Ureter (tissue), 1 donor: ENCODE data around the gene C1GALT1C1. TPM values are rescaled to one million over a fixed set of nuclear protein-coding genes. Genes with fewer than 3 reads are reported as not detected.
"Not testable (repeated sequence)": the region's sequence is repeated elsewhere in the genome, so short reads cannot be mapped to it uniquely, and the experiment has no call there.

Experiments used
- DNase-seq: peaks from one replicate; pipeline ENCODE4 v3.0.0-alpha.2; 2020; ENCODE audit warnings: low spot score
- total RNA-seq: library from RNA; stranded (reverse); gene quantifications from one replicate; pipeline ENCODE4 v1.2.4, GENCODE V29; 2023
- donor health status: DM: yes; HTN: yes; CAD: no.

The C1GALT1C1 gene
- total RNA-seq = 22.4 TPM

GRCh38 chrX:120629667-120630537 lies at the start of gene C1GALT1C1:
C1GALT1C1 (minus strand) TSS chrX:120630054; CDS start chrX:120627166, 2,888 bp downstream.
- peak; percentile 92 for DNase-seq

GRCh38 chrX:120677004-120677652 lies 47.3 kb upstream of the C1GALT1C1 start:
- no peak for DNase-seq

- no peak for DNase-seq
Observed at GRCh38 chrX:120672841-120673530, 43.1 kb upstream of the C1GALT1C1 start.

DNA sequence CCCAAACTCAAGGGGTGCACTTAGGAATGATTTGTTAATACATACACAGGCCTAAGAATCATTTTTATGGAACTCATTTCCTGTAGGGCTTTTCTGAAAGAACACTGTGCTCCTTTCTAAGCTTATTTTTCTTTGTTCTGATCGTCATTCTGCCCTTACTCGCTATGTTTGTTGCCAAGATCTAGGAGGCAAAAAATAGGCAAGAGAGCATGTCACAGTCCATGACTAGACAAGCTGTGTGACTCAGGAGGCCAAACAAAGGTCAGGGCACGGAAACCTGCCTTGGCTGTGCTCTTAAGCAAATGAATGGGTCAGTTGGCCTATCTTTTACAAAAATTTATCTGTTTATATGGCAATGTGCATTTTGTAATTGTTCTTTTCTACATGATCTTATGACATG lies 42.5 kb upstream of the C1GALT1C1 start:
- DNase-seq = peak; percentile 56

- no peak for DNase-seq
Observed at GRCh38 chrX:120671963-120672362, 42.1 kb upstream of the C1GALT1C1 start.

GRCh38 chrX:120668357-120668756 lies 38.5 kb upstream of the C1GALT1C1 start:
- no peak for DNase-seq

GRCh38 chrX:120664535-120664934 lies 34.7 kb upstream of the C1GALT1C1 start:
- DNase-seq = not testable (repeated sequence)

GRCh38 chrX:120664081-120664480 lies 34.2 kb upstream of the C1GALT1C1 start:
- no peak for DNase-seq

DNA sequence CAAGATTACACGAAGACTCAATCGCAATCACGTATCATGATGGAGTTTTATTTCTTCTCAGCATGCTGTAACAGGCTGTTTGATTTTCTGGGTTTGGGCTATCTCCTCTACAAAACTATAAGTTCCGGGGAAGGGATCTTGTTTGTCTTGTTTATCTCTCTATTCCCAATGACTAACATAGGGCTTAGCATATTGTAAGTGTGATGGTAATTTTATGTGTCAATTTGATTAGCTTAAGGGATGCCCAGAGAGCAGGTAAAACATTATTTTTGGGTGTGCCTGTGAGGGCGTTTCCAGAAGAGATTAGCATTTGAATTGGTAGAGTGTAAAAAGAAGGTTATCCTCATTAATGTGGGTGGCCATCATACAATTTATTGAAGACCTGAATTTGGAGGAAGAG lies 32.8 kb upstream of the C1GALT1C1 start:
- DNase-seq = no peak

GRCh38 chrX:120660637-120661036 lies 30.8 kb upstream of the C1GALT1C1 start:
- no peak for DNase-seq

DNA sequence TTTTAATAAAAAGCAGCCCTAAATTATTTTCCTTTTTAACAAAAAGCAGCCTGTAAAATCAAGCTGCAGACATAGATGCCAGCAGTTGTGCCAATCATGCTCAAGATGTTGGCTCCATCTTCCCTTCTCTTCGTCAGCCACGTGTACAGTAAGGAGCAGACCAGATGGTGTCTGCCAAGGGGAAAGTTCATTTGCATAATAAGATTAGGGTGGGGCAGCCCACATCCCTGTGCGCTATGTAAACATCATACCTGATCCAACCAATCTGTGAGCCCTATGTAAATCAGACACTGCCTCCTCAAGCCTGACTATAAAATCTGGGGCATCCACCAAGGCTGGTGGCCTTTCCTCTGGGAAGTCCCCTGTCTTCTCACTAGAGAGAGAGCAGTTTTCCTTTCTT lies 23.1 kb upstream of the C1GALT1C1 start:
- no peak for DNase-seq

DNA sequence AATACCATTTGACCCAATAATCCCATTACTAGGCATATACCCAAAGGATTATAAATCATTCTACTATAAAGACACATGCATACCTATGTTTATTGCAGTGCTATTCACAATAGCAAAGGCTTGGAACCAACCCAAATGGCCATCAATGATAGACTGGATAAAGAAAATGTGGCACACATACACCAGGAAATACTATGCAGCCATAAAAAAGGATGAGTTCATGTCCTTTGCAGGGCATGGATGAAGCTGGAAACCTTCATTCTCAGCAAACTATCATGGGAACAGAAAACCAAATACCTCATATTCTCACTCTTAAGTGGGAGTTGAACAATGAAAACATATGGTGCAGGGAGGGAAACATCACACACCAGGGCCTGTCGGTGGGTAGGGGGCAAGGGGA lies 22.4 kb upstream of the C1GALT1C1 start:
- DNase-seq = not testable (repeated sequence)

DNA sequence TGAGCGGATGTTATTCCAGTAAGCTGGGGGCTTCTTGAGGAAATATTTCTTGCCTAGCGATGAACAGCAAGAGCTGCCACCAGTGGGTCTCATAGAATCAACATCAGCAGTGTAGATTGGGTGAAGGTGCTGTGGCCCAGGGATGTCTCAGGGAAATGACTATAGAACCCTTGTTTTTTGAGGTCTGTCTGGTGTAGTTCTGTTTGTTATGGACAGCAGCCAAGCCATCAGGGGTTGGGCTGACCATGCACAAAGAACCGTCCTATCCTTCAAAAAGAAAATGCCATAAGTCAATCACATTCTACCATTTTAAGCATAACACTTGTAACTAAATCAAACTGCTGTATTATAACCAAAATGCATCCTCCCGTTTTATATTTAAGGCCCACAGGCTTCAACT lies 17.3 kb upstream of the C1GALT1C1 start:
- DNase-seq = no peak

DNA sequence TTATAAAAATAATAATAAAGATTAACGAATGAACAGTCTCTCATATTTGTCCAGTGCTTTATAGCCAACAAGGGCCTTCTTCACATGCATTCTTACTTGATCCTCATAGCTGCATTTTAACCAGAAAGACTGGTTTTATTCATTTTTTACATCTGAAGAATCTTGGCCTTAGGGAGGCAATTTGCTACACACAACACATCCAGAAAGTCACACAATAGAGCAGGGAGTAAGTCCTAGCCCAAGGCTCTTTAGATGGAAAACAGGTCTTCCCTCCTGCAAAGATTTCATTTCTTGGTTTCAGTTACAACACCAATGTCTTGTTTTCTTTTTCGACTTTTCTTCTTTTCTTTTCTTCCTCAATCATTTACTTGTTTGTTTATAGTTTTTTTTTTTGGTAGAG lies 13.0 kb upstream of the C1GALT1C1 start:
- DNase-seq = no peak

DNA sequence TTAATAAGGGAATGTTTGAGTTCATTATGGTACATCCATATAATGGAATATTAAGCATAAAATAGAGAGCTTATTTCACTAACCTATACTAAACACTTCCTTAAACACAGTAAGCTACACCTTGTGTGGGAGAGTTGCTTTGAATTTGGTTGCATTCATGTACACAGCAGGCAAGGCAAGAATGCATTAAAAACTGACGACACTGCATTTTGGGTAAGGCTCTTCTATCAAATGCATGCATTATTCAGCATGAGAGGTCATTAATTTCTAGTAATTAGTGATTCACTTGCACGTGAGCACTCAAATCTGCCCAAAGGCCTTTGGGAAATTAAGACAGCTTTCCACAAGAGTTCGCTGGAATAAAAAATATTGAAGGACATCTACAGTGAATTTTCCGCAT lies 8.8 kb upstream of the C1GALT1C1 start:
- DNase-seq = no peak

GRCh38 chrX:120625371-120625770 lies 4.5 kb downstream of the C1GALT1C1 start:
- DNase-seq = no peak

DNA sequence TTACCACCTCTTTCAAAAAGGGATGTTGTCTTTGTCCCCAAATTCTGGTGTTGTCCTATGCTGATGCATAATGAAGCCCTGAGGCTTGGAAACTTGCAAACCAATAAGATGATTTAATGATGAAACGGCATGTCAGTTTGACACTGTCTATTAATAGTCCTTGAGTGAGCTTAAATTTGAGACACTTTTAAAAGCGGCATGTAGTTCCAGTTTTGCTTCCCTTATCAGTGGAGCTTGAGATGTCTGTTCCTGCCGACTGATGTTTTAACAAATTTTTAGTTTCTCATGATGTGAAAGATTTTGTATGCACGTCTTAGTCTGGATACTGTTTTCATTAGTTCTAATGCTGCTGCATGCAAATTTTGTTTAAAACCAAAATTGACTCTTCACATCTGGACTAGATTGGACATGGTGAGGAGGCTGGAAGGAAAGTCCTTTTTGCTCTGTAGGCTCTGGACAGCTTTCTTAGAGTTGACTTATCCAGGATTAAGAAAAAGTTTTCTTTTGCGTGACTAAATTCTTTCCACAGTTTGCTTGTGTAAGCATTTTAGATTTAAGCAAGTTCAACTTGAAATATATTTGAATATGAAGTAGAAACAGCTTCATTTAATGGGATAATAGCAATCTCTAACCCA lies 11.7 kb downstream of the C1GALT1C1 start:
- DNase-seq = no peak

DNA sequence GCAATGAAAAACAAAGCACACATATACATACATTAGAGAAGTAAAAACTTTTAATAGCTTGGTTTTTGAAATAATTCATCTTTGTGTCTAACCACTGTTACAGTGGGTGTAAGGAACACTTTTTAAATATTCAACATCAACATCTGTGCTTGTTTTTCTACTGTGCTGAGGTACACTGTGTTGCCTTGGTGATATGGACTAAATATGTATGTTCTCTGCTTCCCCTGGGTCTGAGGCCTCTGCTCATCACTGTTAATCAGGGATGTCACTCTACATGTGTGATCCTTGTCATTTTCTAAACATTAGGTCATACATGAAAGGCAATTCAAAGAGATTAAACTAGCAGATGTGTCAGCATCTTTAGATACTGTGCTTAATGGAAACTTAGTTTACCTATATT lies 15.0 kb downstream of the C1GALT1C1 start:
- no peak for DNase-seq

- no peak for DNase-seq
Observed at GRCh38 chrX:120612086-120612485, 17.8 kb downstream of the C1GALT1C1 start.

GRCh38 chrX:120604361-120604782 lies 25.5 kb downstream of the C1GALT1C1 start:
- no peak for DNase-seq

GRCh38 chrX:120603707-120604360 lies 26.0 kb downstream of the C1GALT1C1 start, which contains the start of gene MCTS1:
MCTS1 (plus strand) TSS chrX:120604101; CDS start chrX:120604237, 136 bp downstream.
- peak; percentile 88 for DNase-seq
